ENCODE data around the gene PIK3R5. TPM values are rescaled to one million over a fixed set of nuclear protein-coding genes. Genes with fewer than 3 reads are reported as not detected.

PIK3R5 gene
- total RNA-seq, 1 donor from 2014 or later: 0.30 TPM

DNA sequence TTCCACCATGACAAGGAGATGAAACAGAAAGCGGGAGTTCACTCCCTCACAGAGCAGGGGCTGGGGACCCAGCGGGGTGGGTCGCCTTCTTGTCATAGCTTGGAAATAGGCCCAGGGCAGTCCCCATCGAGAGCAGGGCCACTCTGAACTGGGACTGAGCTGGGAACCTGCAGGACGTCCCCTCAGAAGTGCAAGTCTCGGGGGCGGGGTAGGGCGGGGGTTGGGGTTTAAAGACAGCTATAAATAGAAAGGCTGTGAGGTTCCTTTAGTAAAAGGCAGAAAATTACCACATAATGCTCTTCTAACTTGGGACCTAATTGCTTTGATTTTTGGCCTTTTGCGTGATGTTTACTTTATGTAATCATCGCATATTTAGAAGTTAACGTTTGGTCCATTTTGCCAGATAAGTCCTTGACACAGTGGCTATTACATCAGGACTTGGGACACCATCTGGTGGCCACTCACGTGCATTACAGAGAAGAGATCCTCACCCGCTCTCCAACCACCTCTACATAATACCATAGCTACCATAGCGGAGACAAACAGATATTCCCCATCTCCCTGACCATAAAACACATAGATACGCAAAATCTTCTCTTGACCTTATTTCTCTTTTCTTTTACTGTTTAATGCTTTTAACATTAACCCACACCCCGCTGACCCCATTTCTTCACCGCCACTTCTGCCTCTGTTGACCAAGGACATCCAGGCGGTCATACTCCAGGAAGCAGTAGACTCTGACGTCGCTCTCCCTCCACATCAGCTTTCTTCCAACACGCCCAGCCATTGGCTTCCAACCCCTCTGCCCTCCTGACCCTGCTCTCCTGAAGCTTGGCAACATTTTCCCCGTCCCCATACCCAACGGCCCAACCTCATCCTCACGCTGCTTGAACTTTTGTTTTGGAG lies 70.6 kb downstream of the PIK3R5 start:
- Histone ChIP-seq H3K4me3 (ENCODE audit: insufficient read depth, low read depth, low read length) (peak overlapping the region; percentile 10), H3K27me3 (ENCODE audit: insufficient read depth, low read length) (peaks cover 7% of the 10 kb centered on the region), H3K4me2 (ENCODE audit: low read length) (peak overlapping the region; percentile 72), H4K20me1 (ENCODE audit: insufficient read depth, low read length) (no peaks in the 10 kb centered on the region), H3K4me1 (ENCODE audit: insufficient read depth, low read length) (peaks cover 3% of the 10 kb centered on the region), H3K79me2 (ENCODE audit: insufficient read depth, low read length) (no peaks in the 10 kb centered on the region), H2AFZ (ENCODE audit: low read depth, low read length) (peak overlapping the region; percentile 66), H3K27ac (ENCODE audit: low read depth, low read length) (no peak overlapping the region), H3K9ac (ENCODE audit: low read length) (no peak overlapping the region), H3K9me3 (ENCODE audit: insufficient read depth, low read depth, low read length) (no peaks in the 10 kb centered on the region), H3K36me3 (ENCODE audit: insufficient read depth, low read length) (no peaks in the 10 kb centered on the region)
- Mint-ChIP-seq H3K27ac (ENCODE audit: unreplicated experiment) (peak overlapping the region; percentile 7), H3K36me3 (ENCODE audit: low read depth, unreplicated experiment) (no peaks in the 10 kb centered on the region), H3K4me1 (ENCODE audit: low read depth, unreplicated experiment) (peaks cover 4% of the 10 kb centered on the region), H3K27me3 (ENCODE audit: low read depth, unreplicated experiment) (peaks cover 30% of the 10 kb centered on the region), H3K4me3 (ENCODE audit: unreplicated experiment) (peak overlapping the region; percentile 27), H3K9me3 (ENCODE audit: unreplicated experiment) (no peaks in the 10 kb centered on the region)
- FAIRE-seq: peak; percentile 73
- peak; percentile 47 for DNase-seq (ENCODE audit: low read depth)
- TF ChIP-seq, protein P1, sequence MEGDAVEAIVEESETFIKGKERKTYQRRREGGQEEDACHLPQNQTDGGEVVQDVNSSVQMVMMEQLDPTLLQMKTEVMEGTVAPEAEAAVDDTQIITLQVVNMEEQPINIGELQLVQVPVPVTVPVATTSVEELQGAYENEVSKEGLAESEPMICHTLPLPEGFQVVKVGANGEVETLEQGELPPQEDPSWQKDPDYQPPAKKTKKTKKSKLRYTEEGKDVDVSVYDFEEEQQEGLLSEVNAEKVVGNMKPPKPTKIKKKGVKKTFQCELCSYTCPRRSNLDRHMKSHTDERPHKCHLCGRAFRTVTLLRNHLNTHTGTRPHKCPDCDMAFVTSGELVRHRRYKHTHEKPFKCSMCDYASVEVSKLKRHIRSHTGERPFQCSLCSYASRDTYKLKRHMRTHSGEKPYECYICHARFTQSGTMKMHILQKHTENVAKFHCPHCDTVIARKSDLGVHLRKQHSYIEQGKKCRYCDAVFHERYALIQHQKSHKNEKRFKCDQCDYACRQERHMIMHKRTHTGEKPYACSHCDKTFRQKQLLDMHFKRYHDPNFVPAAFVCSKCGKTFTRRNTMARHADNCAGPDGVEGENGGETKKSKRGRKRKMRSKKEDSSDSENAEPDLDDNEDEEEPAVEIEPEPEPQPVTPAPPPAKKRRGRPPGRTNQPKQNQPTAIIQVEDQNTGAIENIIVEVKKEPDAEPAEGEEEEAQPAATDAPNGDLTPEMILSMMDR (IDR thresholded peaks at IDR 0.05; ENCODE audit: insufficient read depth, low read depth, low read length): peak; percentile 83
- no peak for TF ChIP-seq EZH2 (IDR thresholded peaks at IDR 0.05; ENCODE audit: insufficient read depth, low read length)

DNA sequence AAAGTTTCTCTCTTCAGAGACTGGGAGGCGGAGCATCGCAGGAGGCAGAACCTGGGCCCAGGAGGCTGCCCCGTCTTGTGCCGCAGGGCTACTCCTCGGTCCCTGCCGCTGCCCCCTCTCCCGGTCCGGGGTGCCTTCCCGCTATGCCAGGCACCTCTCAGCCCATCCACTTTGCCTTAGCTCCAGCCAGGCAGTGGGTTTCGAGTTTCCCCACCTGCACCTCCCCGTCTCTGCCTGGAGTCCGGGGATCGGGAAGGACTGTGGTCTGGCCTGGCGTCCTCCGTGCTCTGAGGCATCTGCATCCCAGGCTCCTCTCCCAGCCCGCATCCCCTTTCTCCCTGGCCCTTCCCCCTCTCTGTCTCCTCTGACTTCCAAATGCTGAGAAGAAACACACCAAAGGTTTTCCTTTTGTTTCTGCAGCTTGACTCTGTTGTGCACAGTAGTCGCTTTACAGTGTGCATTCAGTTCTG lies 71.3 kb downstream of the PIK3R5 start:
- peak overlapping the region; percentile 7 for H3K27ac Mint-ChIP-seq (ENCODE audit: unreplicated experiment)
- no peaks in the 10 kb centered on the region for H3K9me3 Mint-ChIP-seq (ENCODE audit: unreplicated experiment)
- peak overlapping the region; percentile 66 for H2AFZ ChIP-seq (ENCODE audit: low read depth, low read length)
- no peak overlapping the region for H3K27ac ChIP-seq (ENCODE audit: low read depth, low read length)
- peak overlapping the region; percentile 10 for H3K4me3 ChIP-seq (ENCODE audit: insufficient read depth, low read depth, low read length)
- TF ChIP-seq, protein P1 (IDR thresholded peaks at IDR 0.05; ENCODE audit: insufficient read depth, low read depth, low read length): no peak
- TF ChIP-seq EZH2 (IDR thresholded peaks at IDR 0.05; ENCODE audit: insufficient read depth, low read length): no peak
- no peaks in the 10 kb centered on the region for H4K20me1 ChIP-seq (ENCODE audit: insufficient read depth, low read length)
- H3K4me2 ChIP-seq (ENCODE audit: low read length): peak overlapping the region; percentile 72
- H3K27me3 ChIP-seq (ENCODE audit: insufficient read depth, low read length): peaks cover 7% of the 10 kb centered on the region
- FAIRE-seq (no peak), DNase-seq (ENCODE audit: low read depth) (no peak)
- H3K4me1 Mint-ChIP-seq (ENCODE audit: low read depth, unreplicated experiment): peaks cover 3% of the 10 kb centered on the region
- peaks cover 28% of the 10 kb centered on the region for H3K27me3 Mint-ChIP-seq (ENCODE audit: low read depth, unreplicated experiment)
- H3K79me2 ChIP-seq (ENCODE audit: insufficient read depth, low read length): no peaks in the 10 kb centered on the region
- H3K4me3 Mint-ChIP-seq (ENCODE audit: unreplicated experiment): peak overlapping the region; percentile 24
- peaks cover 3% of the 10 kb centered on the region for H3K4me1 ChIP-seq (ENCODE audit: insufficient read depth, low read length)
- no peak overlapping the region for H3K9ac ChIP-seq (ENCODE audit: low read length)
- H3K36me3 ChIP-seq (ENCODE audit: insufficient read depth, low read length): no peaks in the 10 kb centered on the region
- no peaks in the 10 kb centered on the region for H3K36me3 Mint-ChIP-seq (ENCODE audit: low read depth, unreplicated experiment)
- H3K9me3 ChIP-seq (ENCODE audit: insufficient read depth, low read depth, low read length): no peaks in the 10 kb centered on the region

Data from astrocyte (in vitro differentiated cells and primary cell).